HepG2 (cell line): ENCODE results near the gene USP19. TPM values are rescaled to one million over a fixed set of nuclear protein-coding genes. Genes with fewer than 3 reads are reported as not detected.

ENCODE experiments used
- AGO1 ChIP-seq: fragments of 200-400 bp; formaldehyde crosslinking; IDR thresholded peaks from 2 replicates; pipeline ENCODE4 v1.6.1; 2017; ENCODE audit warnings: mild to moderate bottlenecking, low read depth, low read length, moderate library complexity; ENCODE audit not compliant: poor library complexity, severe bottlenecking
- CEBPB ChIP-seq: IDR thresholded peaks from 2 replicates; pipeline ENCODE4 v1.6.1; 2011; ENCODE audit warnings: low read depth, low read length, improper control_type of control experiment, borderline replicate concordance
- ELF4 ChIP-seq: sonication (generic); formaldehyde crosslinking; IDR thresholded peaks from 2 replicates; pipeline ENCODE4 v1.5.0; 2020; ENCODE audit warnings: missing genetic modification reagents, mild to moderate bottlenecking, moderate library complexity, borderline replicate concordance
- FOSL2 ChIP-seq: sonication (generic); formaldehyde crosslinking; IDR thresholded peaks from 2 replicates; pipeline ENCODE4 v1.4.0; 2020; ENCODE audit warnings: missing genetic modification reagents
- FOXK1 ChIP-seq: sonication (generic); formaldehyde crosslinking; IDR thresholded peaks from 2 replicates; pipeline ENCODE4 v1.4.0; 2020; ENCODE audit warnings: low read depth, missing genetic modification reagents, borderline replicate concordance
- GTF2F1 ChIP-seq: fragments of 150-350 bp; IDR thresholded peaks from 2 replicates; pipeline ENCODE4 v1.6.1; 2014; ENCODE audit warnings: low read length
- KDM5B ChIP-seq: sonication (generic); formaldehyde crosslinking; IDR thresholded peaks from 2 replicates; pipeline ENCODE4 v1.4.0; 2020; ENCODE audit warnings: missing genetic modification reagents, mild to moderate bottlenecking, borderline replicate concordance
- NRL ChIP-seq: sonication (generic); formaldehyde crosslinking; IDR thresholded peaks from 2 replicates; pipeline ENCODE4 v1.5.0; 2020; ENCODE audit warnings: missing genetic modification reagents, mild to moderate bottlenecking, moderate library complexity, borderline replicate concordance
- POGZ ChIP-seq: sonication (generic); formaldehyde crosslinking; IDR thresholded peaks from 2 replicates; pipeline ENCODE4 v1.4.0; 2020; ENCODE audit warnings: mild to moderate bottlenecking, missing genetic modification reagents
- POLR2AphosphoS5 ChIP-seq: IDR thresholded peaks from 2 replicates; pipeline ENCODE4 v1.6.1; 2012; ENCODE audit warnings: low read depth, low read length
- RFX3 ChIP-seq: IDR thresholded peaks from 2 replicates; pipeline ENCODE4 v1.6.1; 2016; ENCODE audit warnings: missing biosample characterization, missing genetic modification reagents
- RFX5 ChIP-seq: IDR thresholded peaks from 2 replicates; pipeline ENCODE4 v1.6.1; 2011; ENCODE audit warnings: low read depth, low read length, improper control_type of control experiment
- SIX1 ChIP-seq: sonication (generic); formaldehyde crosslinking; IDR thresholded peaks from 2 replicates; pipeline ENCODE4 v1.4.0; 2020; ENCODE audit warnings: missing genetic modification reagents, borderline replicate concordance
- SIX4 ChIP-seq: sonication (generic); formaldehyde crosslinking; IDR thresholded peaks from 2 replicates; pipeline ENCODE4 v1.4.0; 2020; ENCODE audit warnings: missing genetic modification reagents
- SP5 ChIP-seq: IDR thresholded peaks from 2 replicates; pipeline ENCODE4 v1.6.1; 2016; ENCODE audit warnings: low read depth, borderline replicate concordance
- TEAD3 ChIP-seq: optimal IDR thresholded peaks from 2 replicates; pipeline ENCODE3; 2016; ENCODE audit warnings: borderline replicate concordance
- YEATS2 ChIP-seq: sonication (generic); formaldehyde crosslinking; IDR thresholded peaks from 2 replicates; pipeline ENCODE4 v1.4.0; 2020; ENCODE audit warnings: missing genetic modification reagents, borderline replicate concordance
- ZBTB20 ChIP-seq: sonication (generic); formaldehyde crosslinking; IDR thresholded peaks from 2 replicates; pipeline ENCODE4 v1.8.1; 2023; ENCODE audit warnings: missing genetic modification reagents, low read depth, mild to moderate bottlenecking, borderline replicate concordance
- ZBTB8A ChIP-seq: sonication (generic); formaldehyde crosslinking; IDR thresholded peaks from 2 replicates; pipeline ENCODE4 v1.4.0; 2020; ENCODE audit warnings: mild to moderate bottlenecking, low read depth, missing genetic modification reagents, borderline replicate concordance
- ZIK1 ChIP-seq: sonication (generic); formaldehyde crosslinking; IDR thresholded peaks from 2 replicates; pipeline ENCODE4 v1.5.0; 2020; ENCODE audit warnings: mild to moderate bottlenecking, low read depth, missing genetic modification reagents, borderline replicate concordance
- ZNF331 ChIP-seq: sonication (generic); formaldehyde crosslinking; IDR thresholded peaks from 2 replicates; pipeline ENCODE4 v1.4.0; 2020; ENCODE audit warnings: missing genetic modification reagents
- ZNF446 ChIP-seq: sonication (generic); formaldehyde crosslinking; IDR thresholded peaks from 2 replicates; pipeline ENCODE4 v1.5.0; 2020; ENCODE audit warnings: mild to moderate bottlenecking, missing genetic modification reagents
- ZNF569 ChIP-seq: sonication (generic); formaldehyde crosslinking; IDR thresholded peaks from 2 replicates; pipeline ENCODE4 v1.5.0; 2020; ENCODE audit warnings: mild to moderate bottlenecking, missing genetic modification reagents, moderate library complexity, borderline replicate concordance
- ZNF672 ChIP-seq: sonication (generic); formaldehyde crosslinking; IDR thresholded peaks from 2 replicates; pipeline ENCODE4 v1.8.1; 2022; ENCODE audit warnings: missing genetic modification reagents
- ZSCAN21 ChIP-seq: sonication (generic); formaldehyde crosslinking; IDR thresholded peaks from 2 replicates; pipeline ENCODE4 v1.8.0; 2022; ENCODE audit warnings: mild to moderate bottlenecking, missing genetic modification reagents, moderate library complexity, borderline replicate concordance
- polyA plus RNA-seq, 8 experiments: library from polyadenylated mRNA; depleted of rRNA in 3 of 8; stranded (reverse) in 7 of 8; unstranded in 1 of 8; fragments of >200 nt; fragmentation: Illumina TruSeq in 4 of 8; extraction: Trizol in 4 of 8; gene quantifications; 2 replicates each; pipeline versions ENCODE4 v1.2.1 to v1.2.3, GENCODE V29; 2011 to 2016; ENCODE audit warnings: low read depth in 4 of 8, missing spikeins in 1 of 8, mixed read lengths in 1 of 8; ENCODE audit not compliant: insufficient read depth in 1 of 8
- total RNA-seq, 5 experiments: library from RNA; depleted of rRNA; stranded (reverse); fragments of >200 nt; fragmentation: Illumina TruSeq; extraction: Trizol; gene quantifications; 2 replicates each; pipeline ENCODE4 v1.2.3, GENCODE V29; 2016; ENCODE audit warnings: low read depth in 1 of 5
- TF ChIP-seq, protein P1 (sequence below): IDR thresholded peaks from 2 replicates; pipeline ENCODE4 v1.6.1; 2016; ENCODE audit warnings: missing genetic modification reagents, missing compliant biosample characterization
- TF ChIP-seq, protein P2 (sequence below): sonication (generic); formaldehyde crosslinking; IDR thresholded peaks from 2 replicates; pipeline ENCODE4 v1.4.0; 2020; ENCODE audit warnings: missing genetic modification reagents
- TF ChIP-seq, protein P3 (sequence below): sonication (generic); formaldehyde crosslinking; IDR thresholded peaks from 2 replicates; pipeline ENCODE4 v1.8.1; 2023; ENCODE audit warnings: missing genetic modification reagents, mild to moderate bottlenecking, borderline replicate concordance

The USP19 gene
- total and polyA plus RNA-seq, 2 of the 13 experiments (the other 11 are each of a cell fraction or from before 2014, with no cell fraction given) = 28.3 to 31.7 TPM

DNA sequence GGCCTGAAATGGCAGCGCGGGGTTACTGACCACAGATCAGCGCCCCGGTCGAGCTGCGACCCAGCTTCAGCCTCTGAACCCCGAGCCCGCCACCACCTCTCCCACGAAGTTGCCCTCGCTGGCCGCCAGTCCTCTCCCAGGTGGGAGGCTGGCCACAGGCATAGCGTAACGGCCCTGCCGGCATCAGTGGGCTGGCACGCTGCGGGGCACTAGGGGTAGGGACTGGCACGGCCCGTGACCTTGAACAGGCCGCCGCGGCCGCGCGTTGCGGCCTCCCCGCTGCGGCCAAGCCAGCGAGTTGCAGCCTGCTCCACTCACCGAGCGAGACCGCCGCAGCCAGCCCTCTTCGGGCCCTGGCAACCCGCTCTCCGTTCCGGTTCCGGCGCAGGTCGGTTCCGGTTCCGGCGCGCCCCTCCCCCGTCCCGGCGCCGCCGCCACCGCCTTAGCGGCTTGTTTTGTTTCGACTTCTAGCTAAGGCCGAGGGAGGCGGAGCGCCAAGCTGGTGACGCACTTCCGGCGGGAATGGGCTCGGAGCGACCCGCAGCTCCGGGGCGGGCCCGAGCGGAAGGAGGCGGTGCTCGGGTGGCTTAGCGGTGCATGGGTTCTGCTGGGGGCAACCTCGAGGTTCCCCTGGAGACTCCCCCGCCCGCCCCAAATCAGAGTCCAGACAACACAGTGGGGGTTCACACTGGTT lies at the start of gene USP19 (continued):
- TF ChIP-seq ELF4 (CRISPR knock-in tag) = peak; percentile 61; the same call in 1 of the 2 replicates
- TF ChIP-seq YEATS2 (CRISPR knock-in tag) = peak; percentile 95
- TF ChIP-seq ZNF569 = no peak
- TF ChIP-seq GTF2F1 = no peak
- TF ChIP-seq, protein P1, sequence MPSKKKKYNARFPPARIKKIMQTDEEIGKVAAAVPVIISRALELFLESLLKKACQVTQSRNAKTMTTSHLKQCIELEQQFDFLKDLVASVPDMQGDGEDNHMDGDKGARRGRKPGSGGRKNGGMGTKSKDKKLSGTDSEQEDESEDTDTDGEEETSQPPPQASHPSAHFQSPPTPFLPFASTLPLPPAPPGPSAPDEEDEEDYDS (CRISPR knock-in tag) = peak; percentile 53; the same call in 1 of the 2 replicates
- TF ChIP-seq ZNF672 (CRISPR knock-in tag) = no peak
- TF ChIP-seq FOSL2 (CRISPR knock-in tag) = no peak; the same call in 1 of the 2 replicates
- peak; percentile 84 for TF ChIP-seq POLR2AphosphoS5
- peak; percentile 62; the same call in 1 of the 2 replicates for TF ChIP-seq ZIK1
- peak; percentile 72 for TF ChIP-seq AGO1
- TF ChIP-seq KDM5B (CRISPR knock-in tag) = peak; percentile 84; the same call in 1 of the 2 replicates
- TF ChIP-seq SP5 (CRISPR knock-in tag) = peak; percentile 75
- peak; percentile 38 for TF ChIP-seq ZBTB20 (CRISPR knock-in tag)
- TF ChIP-seq ZNF446 (CRISPR knock-in tag) = 0 out of 2 replicates have a peak, but pooled peaks have one; percentile 69
- peak; percentile 54; the same call in 1 of the 2 replicates for TF ChIP-seq RFX5
- peak; percentile 92 for TF ChIP-seq FOXK1
- no peak for TF ChIP-seq SIX1 (CRISPR knock-in tag)
- TF ChIP-seq SIX4 = 0 out of 2 replicates have a peak, but pooled peaks have one; percentile 41
- peak; percentile 57; the same call in 1 of the 2 replicates for TF ChIP-seq NRL
- TF ChIP-seq POGZ (CRISPR knock-in tag) = peak; percentile 68; the same call in 1 of the 2 replicates
- TF ChIP-seq CEBPB = no peak
- no peak for TF ChIP-seq ZBTB8A (CRISPR knock-in tag)
- TF ChIP-seq TEAD3 (CRISPR knock-in tag) = peak; percentile 50
- TF ChIP-seq ZNF331 (CRISPR knock-in tag) = peak; percentile 83
- TF ChIP-seq, protein P2, sequence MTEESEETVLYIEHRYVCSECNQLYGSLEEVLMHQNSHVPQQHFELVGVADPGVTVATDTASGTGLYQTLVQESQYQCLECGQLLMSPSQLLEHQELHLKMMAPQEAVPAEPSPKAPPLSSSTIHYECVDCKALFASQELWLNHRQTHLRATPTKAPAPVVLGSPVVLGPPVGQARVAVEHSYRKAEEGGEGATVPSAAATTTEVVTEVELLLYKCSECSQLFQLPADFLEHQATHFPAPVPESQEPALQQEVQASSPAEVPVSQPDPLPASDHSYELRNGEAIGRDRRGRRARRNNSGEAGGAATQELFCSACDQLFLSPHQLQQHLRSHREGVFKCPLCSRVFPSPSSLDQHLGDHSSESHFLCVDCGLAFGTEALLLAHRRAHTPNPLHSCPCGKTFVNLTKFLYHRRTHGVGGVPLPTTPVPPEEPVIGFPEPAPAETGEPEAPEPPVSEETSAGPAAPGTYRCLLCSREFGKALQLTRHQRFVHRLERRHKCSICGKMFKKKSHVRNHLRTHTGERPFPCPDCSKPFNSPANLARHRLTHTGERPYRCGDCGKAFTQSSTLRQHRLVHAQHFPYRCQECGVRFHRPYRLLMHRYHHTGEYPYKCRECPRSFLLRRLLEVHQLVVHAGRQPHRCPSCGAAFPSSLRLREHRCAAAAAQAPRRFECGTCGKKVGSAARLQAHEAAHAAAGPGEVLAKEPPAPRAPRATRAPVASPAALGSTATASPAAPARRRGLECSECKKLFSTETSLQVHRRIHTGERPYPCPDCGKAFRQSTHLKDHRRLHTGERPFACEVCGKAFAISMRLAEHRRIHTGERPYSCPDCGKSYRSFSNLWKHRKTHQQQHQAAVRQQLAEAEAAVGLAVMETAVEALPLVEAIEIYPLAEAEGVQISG = peak; percentile 94
- TF ChIP-seq ZSCAN21 (CRISPR knock-in tag) = peak; percentile 81; the same call in 1 of the 2 replicates
- TF ChIP-seq, protein P3, sequence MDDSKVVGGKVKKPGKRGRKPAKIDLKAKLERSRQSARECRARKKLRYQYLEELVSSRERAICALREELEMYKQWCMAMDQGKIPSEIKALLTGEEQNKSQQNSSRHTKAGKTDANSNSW (CRISPR knock-in tag) = no peak
- no peak for TF ChIP-seq RFX3 (CRISPR knock-in tag)
